Heart left ventricle (tissue), 16 donors: ENCODE data around the gene GABRA1. TPM values are rescaled to one million over a fixed set of nuclear protein-coding genes. Genes with fewer than 3 reads are reported as not detected.

Experiments used
- ATAC-seq, 4 donors: fragments of 200-7000 bp; cut with Tn5 transposase; one replicate each; pipeline ENCODE4 v1.9.1; 2020 to 2022; ENCODE audit warnings: moderate library complexity in 4 of 4, mild to moderate bottlenecking in 3 of 4, moderate number of reproducible peaks in 1 of 4
- DNase-seq, 5 donors: peaks; one replicate each; pipeline ENCODE4 v3.0.0-alpha.2; 2020
- H3K27ac ChIP-seq, 12 donors: fragments of 200-600 bp; sonication (generic) in 4 of 12; one replicate each; pipeline versions ENCODE4 v1.5.0 to v1.8.0; 2016 to 2022; ENCODE audit warnings: mild to moderate bottlenecking in 2 of 12
- H3K27me3 ChIP-seq, 9 donors: fragments of 200-600 bp; sonication (generic) in 2 of 9; one replicate each; pipeline versions ENCODE4 v1.5.1 to v1.8.0; 2016 to 2022; ENCODE audit warnings: mild to moderate bottlenecking in 3 of 9
- H3K36me3 ChIP-seq, 9 donors: fragments of 200-600 bp; sonication (generic) in 2 of 9; one replicate each; pipeline versions ENCODE4 v1.5.0 to v1.8.0; 2018 to 2022; ENCODE audit warnings: mild to moderate bottlenecking in 2 of 9
- H3K4me1 ChIP-seq, 12 donors: fragments of 200-600 bp; sonication (generic) in 4 of 12; one replicate each; pipeline versions ENCODE4 v1.5.0 to v1.8.0; 2016 to 2022; ENCODE audit warnings: mild to moderate bottlenecking in 3 of 12
- H3K4me3 ChIP-seq, 12 donors: fragments of 200-600 bp; sonication (generic) in 4 of 12; one replicate each; pipeline versions ENCODE4 v1.5.0 to v1.8.0; 2017 to 2022; ENCODE audit warnings: mild to moderate bottlenecking in 9 of 12, moderate library complexity in 4 of 12
- H3K9me3 ChIP-seq, 12 donors: fragments of 200-600 bp; sonication (generic) in 4 of 12; one replicate each; pipeline versions ENCODE4 v1.5.0 to v1.8.0; 2016 to 2022; ENCODE audit warnings: mild to moderate bottlenecking in 1 of 12
- POLR2A ChIP-seq, 2 donors: fragments of 450-650 bp; IDR thresholded peaks; one replicate each; pipeline ENCODE4 v1.6.1; 2017; ENCODE audit warnings: antibody characterized with exemption in 2 of 2, mild to moderate bottlenecking in 2 of 2, moderate library complexity in 2 of 2
- WGBS, 4 donors: extraction: QIAGEN DNeasy Blood & Tissue Kit in 2 of 4; methylation state at CpG; one replicate each; pipeline versions ENCODE4 v1.1.5 to v1.1.7; 2013 to 2018; 5-methylcytosine and 5-hydroxymethylcytosine counted together
- intact Hi-C, 10 donors: fragments of 100-400 bp; cut with DNase I; formaldehyde crosslinking; loops; one replicate each; pipeline versions ENCODE4 v1.11.1 to v1.14.2; 2022
- polyA plus RNA-seq, 2 donors: library from polyadenylated mRNA; stranded (reverse); fragments of 200-250 nt; gene quantifications; one replicate each; pipeline ENCODE4 v1.2.3, GENCODE V29; 2013
- total RNA-seq, 9 donors: library from RNA; depleted of rRNA in 2 of 9; stranded (reverse); fragments of >200 nt in 2 of 9; fragmentation: NEBNext Ultra II Directional in 3 of 9; extraction: Animal tissue kit (Norgen Biotek cat#: 25700) in 3 of 9; gene quantifications; one replicate each; pipeline versions ENCODE4 v1.1.0 to v1.2.4, GENCODE V29; 2016 to 2023
- TF ChIP-seq, protein P1 (sequence below), 12 donors: fragments of 200-600 bp; sonication (generic) in 4 of 12; IDR thresholded peaks; one replicate each; pipeline versions ENCODE4 v1.5.0 to v1.8.0; 2018 to 2022; ENCODE audit warnings: antibody characterized with exemption in 12 of 12, mild to moderate bottlenecking in 5 of 12
- donor health status: ischemic (EF 13 %, LVEDD 7.1; RV severe dilation, severe dysfunction).
- donor health status: healthy with polysubstance abuse.
- donor health status: DM: no; HTN: yes; CAD: no.
- donor health status: DM: no; HTN: no; CAD: no.
- donor health status: ischemic (EF 25% LVEDD 6.9; RV normal size, moderate dysfunction).
- donor health status: ischemic (EF 25% LVEDD 5.7; RV mildly dilated, moderate dysfunction).
- donor health status: healthy.
- donor health status: DM: yes; HTN: yes; CAD: no.
- donor health status: ischemic (EF 35%, LVEDD 5.7; RV mildly dilated, moderate dysfunction).
- donor health status: nonischemic (EF 11% LVEDD 7.7; RV severe dilation, severe dysfunction).
- donor health status: DM: yes; HTN: yes; CAD: no.
- donor health status: PGD.
- donor health status: ischemic (EF 29% LVEDD 5.4; RV normal size, mild dysfunction).
- donor health status: nonischemic (EF 23%, LVEDD 6.1; RV moderate dilation, normal function).

GABRA1 gene
- total and polyA plus RNA-seq, 11 donors, result not detected

DNA sequence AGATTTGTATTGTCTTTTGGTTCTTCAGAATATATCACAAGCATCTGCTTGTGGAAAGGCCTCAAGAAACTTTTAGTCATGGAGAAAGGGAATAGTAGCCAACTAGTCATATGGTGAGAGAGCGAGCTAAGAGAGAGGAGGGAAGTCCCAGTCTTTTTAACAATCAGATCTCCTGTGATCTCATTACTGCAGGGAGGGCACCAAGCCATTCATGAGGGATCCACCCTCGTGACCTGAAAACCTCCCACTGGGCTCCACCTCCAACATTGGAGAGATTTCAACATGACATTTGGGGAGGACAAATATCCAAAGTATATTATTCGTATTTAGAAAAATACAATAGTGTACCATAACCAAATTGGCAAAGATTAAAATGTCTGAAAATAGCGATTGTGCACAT is 99.0 kb downstream of the GABRA1 start:
- H3K9me3 ChIP-seq, result no peaks in the 10 kb centered on the region
- TF ChIP-seq, protein P1, sequence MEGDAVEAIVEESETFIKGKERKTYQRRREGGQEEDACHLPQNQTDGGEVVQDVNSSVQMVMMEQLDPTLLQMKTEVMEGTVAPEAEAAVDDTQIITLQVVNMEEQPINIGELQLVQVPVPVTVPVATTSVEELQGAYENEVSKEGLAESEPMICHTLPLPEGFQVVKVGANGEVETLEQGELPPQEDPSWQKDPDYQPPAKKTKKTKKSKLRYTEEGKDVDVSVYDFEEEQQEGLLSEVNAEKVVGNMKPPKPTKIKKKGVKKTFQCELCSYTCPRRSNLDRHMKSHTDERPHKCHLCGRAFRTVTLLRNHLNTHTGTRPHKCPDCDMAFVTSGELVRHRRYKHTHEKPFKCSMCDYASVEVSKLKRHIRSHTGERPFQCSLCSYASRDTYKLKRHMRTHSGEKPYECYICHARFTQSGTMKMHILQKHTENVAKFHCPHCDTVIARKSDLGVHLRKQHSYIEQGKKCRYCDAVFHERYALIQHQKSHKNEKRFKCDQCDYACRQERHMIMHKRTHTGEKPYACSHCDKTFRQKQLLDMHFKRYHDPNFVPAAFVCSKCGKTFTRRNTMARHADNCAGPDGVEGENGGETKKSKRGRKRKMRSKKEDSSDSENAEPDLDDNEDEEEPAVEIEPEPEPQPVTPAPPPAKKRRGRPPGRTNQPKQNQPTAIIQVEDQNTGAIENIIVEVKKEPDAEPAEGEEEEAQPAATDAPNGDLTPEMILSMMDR (IDR thresholded peaks at IDR 0.05), result no peak
- TF ChIP-seq POLR2A (IDR thresholded peaks at IDR 0.05), result no peak
- no peak overlapping the region for H3K4me3 ChIP-seq
- DNase-seq (no peak), ATAC-seq (no peak)
- H3K36me3 ChIP-seq, result no peaks in the 10 kb centered on the region
- intact Hi-C loops, result no loop called here
- no peak overlapping the region for H3K27ac ChIP-seq
- H3K27me3 ChIP-seq, result no peaks in the 10 kb centered on the region
- no peaks in the 10 kb centered on the region for H3K4me1 ChIP-seq
- 63 to 71% (median 65%) methylated on average over 4 of the region's 4 CpGs for WGBS, 4 donors

Other genes starting within 250 kb of the GABRA1 start
- not detected for gene GABRA6, start 162.4 kb upstream of the GABRA1 start, total RNA-seq
- gene GABRA6, start 162.4 kb upstream of the GABRA1 start, polyA plus RNA-seq, result not detected
- under 1 TPM in 1 of 9 donors, not detected in 8; 0.42 TPM for gene GABRG2, start 219.7 kb downstream of the GABRA1 start, total RNA-seq
- gene GABRG2, start 219.7 kb downstream of the GABRA1 start, polyA plus RNA-seq, result not detected